ENCODE data around the gene ATRN. TPM values are rescaled to one million over a fixed set of nuclear protein-coding genes. Genes with fewer than 3 reads are reported as not detected.
A peak's percentile ranks its signal among the peaks of the same experiment; 100 is the strongest.

Gene ATRN
- total RNA-seq, 2 donors from 2014 or later: 17.0 to 23.1 TPM

- Histone ChIP-seq H3K36me3 (no peaks in the 10 kb centered on the region), H3K27ac (no peak overlapping the region), H3K9me3 (no peaks in the 10 kb centered on the region), H3K4me1 (no peaks in the 10 kb centered on the region), H3K9ac (ENCODE audit: low read depth in 2 of 2, low read length in 2 of 2) (no peak overlapping the region), H3K4me3 (no peak overlapping the region), H3K27me3 (peaks cover 20% of the 10 kb centered on the region)
- DNase-seq: no peak
- no peak for TF ChIP-seq CTCF (IDR thresholded peaks at IDR 0.05)
- intact Hi-C loops (cut with DNase I): no loop called here
Observed at GRCh38 chr20:3672547-3673171, 201.8 kb downstream of the ATRN start.

- H3K27ac ChIP-seq: no peak overlapping the region
- H3K4me1 ChIP-seq: no peaks in the 10 kb centered on the region
- H3K4me3 ChIP-seq: no peak overlapping the region
- no peak overlapping the region for H3K9ac ChIP-seq (ENCODE audit: low read depth in 2 of 2, low read length in 2 of 2)
- no peak for DNase-seq
- peaks cover 20% of the 10 kb centered on the region for H3K27me3 ChIP-seq
- no peaks in the 10 kb centered on the region for H3K36me3 ChIP-seq
- no peak for TF ChIP-seq CTCF (IDR thresholded peaks at IDR 0.05)
- intact Hi-C loops (cut with DNase I): no loop called here
- no peaks in the 10 kb centered on the region for H3K9me3 ChIP-seq
Observed at GRCh38 chr20:3673221-3674070, 202.6 kb downstream of the ATRN start.

GRCh38 chr20:3674447-3674846 lies 203.6 kb downstream of the ATRN start:
- H3K9me3 ChIP-seq: no peaks in the 10 kb centered on the region
- no peak overlapping the region for H3K4me3 ChIP-seq
- H3K4me1 ChIP-seq: no peaks in the 10 kb centered on the region
- H3K9ac ChIP-seq (ENCODE audit: low read depth in 2 of 2, low read length in 2 of 2): no peak overlapping the region
- H3K27me3 ChIP-seq: peaks cover 20% of the 10 kb centered on the region
- intact Hi-C loops (cut with DNase I): no loop called here
- H3K36me3 ChIP-seq: no peaks in the 10 kb centered on the region
- no peak overlapping the region for H3K27ac ChIP-seq
- DNase-seq: no peak
- TF ChIP-seq CTCF (IDR thresholded peaks at IDR 0.05): no peak

GRCh38 chr20:3674995-3675900 lies 204.4 kb downstream of the ATRN start:
- Histone ChIP-seq H3K36me3 (no peaks in the 10 kb centered on the region), H3K4me3 (no peak overlapping the region), H3K9ac (ENCODE audit: low read depth in 2 of 2, low read length in 2 of 2) (no peak overlapping the region), H3K9me3 (no peaks in the 10 kb centered on the region), H3K27me3 (peaks cover 20% of the 10 kb centered on the region), H3K27ac (no peak overlapping the region), H3K4me1 (no peaks in the 10 kb centered on the region)
- no peak for DNase-seq
- no peak for TF ChIP-seq CTCF (IDR thresholded peaks at IDR 0.05)
- intact Hi-C loops (cut with DNase I): no loop called here

GRCh38 chr20:3677733-3678132 lies 206.9 kb downstream of the ATRN start:
- no peaks in the 10 kb centered on the region for H3K9me3 ChIP-seq
- no peak overlapping the region for H3K4me3 ChIP-seq
- intact Hi-C loops (cut with DNase I): no loop called here
- peak; percentile 42 for DNase-seq
- H3K27ac ChIP-seq: no peak overlapping the region
- no peaks in the 10 kb centered on the region for H3K4me1 ChIP-seq
- H3K9ac ChIP-seq (ENCODE audit: low read depth in 2 of 2, low read length in 2 of 2): no peak overlapping the region
- TF ChIP-seq CTCF (IDR thresholded peaks at IDR 0.05): no peak
- H3K27me3 ChIP-seq: peaks cover 29% of the 10 kb centered on the region
- H3K36me3 ChIP-seq: no peaks in the 10 kb centered on the region
